GM12873 (cell line): ENCODE measurements around the gene SLC4A1.

Experiments used
- CTCF ChIP-seq: IDR thresholded peaks from 2 replicates; pipeline ENCODE4 v1.5.1; 2012; ENCODE audit warnings: low read depth, mild to moderate bottlenecking, moderate library complexity, low read length, control low read depth; ENCODE audit not compliant: insufficient read depth; ENCODE audit errors: missing control alignments

The SLC4A1 gene

DNA sequence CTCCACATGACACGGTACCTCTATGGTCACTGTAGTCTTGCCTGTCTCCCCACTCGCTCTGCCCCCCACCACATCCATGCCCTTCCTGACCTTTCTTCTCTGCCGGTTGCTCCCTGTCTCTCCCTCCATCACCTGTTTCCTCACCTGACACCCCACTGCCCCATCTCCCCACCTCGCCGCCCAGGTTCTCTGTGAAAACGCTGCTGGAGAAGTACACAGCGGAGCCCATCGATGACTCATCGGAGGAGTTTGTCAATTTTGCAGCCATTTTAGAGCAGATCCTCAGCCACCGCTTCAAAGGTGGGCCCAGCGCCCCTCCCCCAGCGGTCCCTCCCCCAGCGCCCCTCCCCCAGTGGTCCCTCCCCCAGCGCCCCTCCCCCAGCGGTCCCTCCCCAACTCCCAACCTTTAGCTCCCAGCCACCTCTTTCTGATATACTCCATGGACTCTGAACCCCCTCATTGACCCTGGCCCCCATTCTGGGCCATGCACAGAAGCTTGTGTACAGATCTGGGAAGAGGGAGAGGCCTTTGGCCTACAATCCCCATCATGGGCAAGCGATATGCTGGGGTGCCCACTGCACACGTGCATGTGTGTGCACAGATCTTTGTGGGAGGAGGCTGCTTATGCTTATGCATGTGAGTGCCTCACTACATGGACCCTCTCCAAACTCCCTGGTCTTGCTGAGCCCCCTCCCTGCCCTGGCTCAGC, 44.6 kb upstream of the SLC4A1 start:
- no peak for TF ChIP-seq CTCF

- TF ChIP-seq CTCF = no peak
Observed at GRCh38 chr17:44311562-44312181, 43.7 kb upstream of the SLC4A1 start.

- no peak for TF ChIP-seq CTCF
Observed at GRCh38 chr17:44310609-44311376, 42.9 kb upstream of the SLC4A1 start.

DNA sequence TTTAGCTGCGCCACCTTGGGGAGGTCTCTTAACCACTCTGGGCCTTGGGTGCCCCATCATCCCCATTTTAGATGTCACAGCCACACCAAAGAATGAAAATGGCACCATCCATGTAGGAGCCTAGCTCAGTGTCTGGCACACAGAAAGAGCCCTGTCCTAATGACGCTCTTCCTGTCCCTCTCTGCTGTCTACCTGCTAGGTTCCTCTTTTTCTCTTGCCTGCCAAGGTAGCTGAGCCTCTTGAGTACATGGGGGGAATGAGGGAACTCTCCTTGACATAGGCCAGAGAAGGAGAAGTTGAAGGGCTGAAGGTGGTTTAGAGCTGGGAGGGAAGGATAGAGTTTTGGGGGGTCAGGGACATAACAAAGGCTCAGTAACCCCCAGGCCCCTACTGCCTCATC, 42.3 kb upstream of the SLC4A1 start:
- TF ChIP-seq CTCF = no peak

- no peak for TF ChIP-seq CTCF
Observed at GRCh38 chr17:44309472-44309871, 41.5 kb upstream of the SLC4A1 start.

DNA sequence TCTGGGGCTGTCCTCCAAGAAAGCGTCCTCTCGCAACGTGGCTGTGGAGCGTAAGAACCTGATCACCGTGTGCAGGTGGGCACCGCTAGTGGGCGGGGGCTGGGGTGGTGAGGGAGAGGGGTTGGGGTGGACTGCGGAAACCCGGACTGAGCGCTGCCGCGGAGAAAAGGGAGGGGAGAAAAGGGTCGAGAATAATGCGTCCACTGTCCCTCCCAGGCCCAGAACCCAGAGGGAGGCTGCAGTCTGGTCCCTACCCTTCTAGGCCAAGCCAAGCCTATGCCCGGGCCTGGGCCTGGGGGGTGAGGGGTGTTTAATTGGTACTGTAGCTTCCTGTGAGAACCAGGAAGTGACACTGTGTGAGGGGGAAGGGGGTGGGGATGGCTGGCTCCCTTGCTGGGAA, 40.9 kb upstream of the SLC4A1 start:
- TF ChIP-seq CTCF = no peak

GRCh38 chr17:44308320-44308818, 40.4 kb upstream of the SLC4A1 start, which contains the start of gene RUNDC3A:
TSS of gene RUNDC3A (plus strand) at chr17:44308601. CDS start at chr17:44308833, 232 bp downstream.
- TF ChIP-seq CTCF = no peak
